HCT116 (cell line): ENCODE measurements around the gene MRPL36. TPM values are rescaled to one million over a fixed set of nuclear protein-coding genes. Genes with fewer than 3 reads are reported as not detected.

Experiments
- ATAC-seq: fragments of 200-7000 bp; cut with Tn5 transposase; 2 replicates; pipeline ENCODE4 v1.9.1; 2020; ENCODE audit warnings: mild to moderate bottlenecking, moderate library complexity
- BruUV-seq: library from RNA; stranded (reverse); fragments of 400-500 nt; replicated peaks from 2 replicates; lab custom pipeline; 2021; lab: Mats Ljungman, UMichigan
- CTCF ChIA-PET: fragments of 300-600 bp; sonication (Branson Sonifier 250); formaldehyde crosslinking; loops from one replicate; lab custom pipeline; 2021; ENCODE audit warnings: antibody characterized with exemption; lab: Charles Lee
- POLR2A ChIA-PET: fragments of 300-600, 350-600 bp; sonication (Branson Sonifier 250); formaldehyde crosslinking; loops from one replicate; lab custom pipeline; 2021; ENCODE audit warnings: antibody characterized with exemption; lab: Charles Lee
- RAD21 ChIA-PET, 2 experiments: fragments of 300-600 bp; sonication (Branson Sonifier 250); formaldehyde crosslinking; loops; one replicate each; lab custom pipeline; 2023; ENCODE audit warnings: low total read pairs in 2 of 2; ENCODE audit not compliant: uncharacterized antibody in 2 of 2, unreplicated experiment in 2 of 2, low non-redundant PET in 1 of 2; lab: Charles Lee
- DNase-seq: peaks from one replicate; pipeline ENCODE4 v3.0.0-alpha.2; 2010; ENCODE audit warnings: low read depth, low spot score
- H2AFZ ChIP-seq: fragments of 200-600 bp; shearing (Covaris generic), sonication (generic); 2 replicates; pipeline ENCODE4 v1.6.1; 2017; ENCODE audit warnings: low read depth, mixed run types, mixed read lengths, antibody characterized with exemption, low read length; ENCODE audit not compliant: poor library complexity, severe bottlenecking
- H3K27ac ChIP-seq: 2 replicates; pipeline ENCODE4 v1.5.1; 2012; ENCODE audit warnings: low read depth, low read length
- H3K27me3 ChIP-seq: fragments of 200-600 bp; sonication (generic); 2 replicates; pipeline ENCODE4 v1.6.1; 2016; ENCODE audit warnings: mixed run types, low read length, mixed read lengths; ENCODE audit not compliant: insufficient read depth
- H3K36me3 ChIP-seq, 2 experiments: fragments of 200-500 bp in 1 of 2; fragments of 200-600 bp in 1 of 2; sonication (Bioruptor generic) in 1 of 2; sonication (generic) in 1 of 2; 2 replicates each; pipeline versions ENCODE4 v1.5.1 to v1.6.1; 2014 to 2016; ENCODE audit warnings: low read length in 2 of 2, inconsistent platforms in 1 of 2, mixed read lengths in 1 of 2, mixed run types in 1 of 2; ENCODE audit not compliant: insufficient read depth in 2 of 2, control insufficient read depth in 1 of 2
- H3K4me1 ChIP-seq, 2 experiments: fragments of 200-600 bp in 1 of 2; sonication (generic) in 1 of 2; 2 replicates each; pipeline versions ENCODE4 v1.5.1 to v1.6.1; 2012 to 2017; ENCODE audit warnings: low read length in 2 of 2, inconsistent platforms in 1 of 2, mild to moderate bottlenecking in 1 of 2, mixed read lengths in 1 of 2, mixed run types in 1 of 2, moderate library complexity in 1 of 2; ENCODE audit not compliant: insufficient read depth in 2 of 2, control insufficient read depth in 1 of 2
- H3K4me2 ChIP-seq: fragments of 200-600 bp; sonication (generic); 2 replicates; pipeline ENCODE4 v1.6.1; 2017; ENCODE audit warnings: mixed run types, low read length, mixed read lengths
- H3K4me3 ChIP-seq, 2 experiments: fragments of 200-600 bp in 1 of 2; sonication (generic) in 1 of 2; replicated peaks in 1 of 2; 2 replicates each; pipeline ENCODE4 v1.5.1; 2011 to 2016; ENCODE audit warnings: low read length in 2 of 2, control low read depth in 1 of 2, low read depth in 1 of 2, mild to moderate bottlenecking in 1 of 2, mixed read lengths in 1 of 2, mixed run types in 1 of 2
- H3K79me2 ChIP-seq: fragments of 200-600 bp; sonication (generic); 2 replicates; pipeline ENCODE4 v1.6.1; 2017; ENCODE audit warnings: mild to moderate bottlenecking, mixed run types, low read length, moderate library complexity, mixed read lengths; ENCODE audit not compliant: insufficient read depth
- H3K9ac ChIP-seq: fragments of 200-600 bp; sonication (generic); 2 replicates; pipeline ENCODE4 v1.6.1; 2016; ENCODE audit warnings: low read length, mixed read lengths
- H3K9me2 ChIP-seq: fragments of 200-600 bp; sonication (generic), shearing (Covaris generic); 2 replicates; pipeline ENCODE4 v1.6.1; 2017; ENCODE audit warnings: mixed run types, mild to moderate bottlenecking, moderate library complexity; ENCODE audit not compliant: insufficient read depth
- H3K9me3 ChIP-seq, 2 experiments: fragments of 200-500 bp in 1 of 2; fragments of 200-600 bp in 1 of 2; sonication (Bioruptor generic) in 1 of 2; sonication (generic) in 1 of 2; 2 replicates each; pipeline ENCODE4 v1.6.1; 2014 to 2017; ENCODE audit warnings: low read length in 2 of 2, mixed read lengths in 2 of 2, inconsistent platforms in 1 of 2, low read depth in 1 of 2, mild to moderate bottlenecking in 1 of 2, mixed run types in 1 of 2, moderate library complexity in 1 of 2; ENCODE audit not compliant: control insufficient read depth in 1 of 2, insufficient read depth in 1 of 2
- H4K20me1 ChIP-seq: fragments of 200-600 bp; sonication (generic), shearing (Covaris generic); 2 replicates; pipeline ENCODE4 v1.6.1; 2017; ENCODE audit warnings: mixed run types, mild to moderate bottlenecking, moderate library complexity; ENCODE audit not compliant: insufficient read depth
- CBX3 ChIP-seq: IDR thresholded peaks from 2 replicates; pipeline ENCODE4 v1.6.1; 2012; ENCODE audit warnings: low read depth
- CEBPB ChIP-seq: IDR thresholded peaks from 2 replicates; pipeline ENCODE4 v1.6.1; 2012; ENCODE audit warnings: low read depth
- EGR1 ChIP-seq: IDR thresholded peaks from 2 replicates; pipeline ENCODE4 v1.6.1; 2012; ENCODE audit warnings: low read depth
- ELF1 ChIP-seq: IDR thresholded peaks from 2 replicates; pipeline ENCODE4 v1.6.1; 2012; ENCODE audit warnings: low read depth, borderline replicate concordance
- EZH2 ChIP-seq: fragments of 200-600 bp; sonication (generic); IDR thresholded peaks from 2 replicates; pipeline ENCODE4 v1.6.1; 2017; ENCODE audit warnings: antibody characterized with exemption, mixed run types
- EZH2phosphoT487 ChIP-seq: fragments of 200-600 bp; IDR thresholded peaks from 2 replicates; pipeline ENCODE4 v1.6.1; 2018; ENCODE audit warnings: antibody characterized with exemption, borderline replicate concordance
- POLR2A ChIP-seq: IDR thresholded peaks from 2 replicates; pipeline ENCODE4 v1.7.0; 2011; ENCODE audit warnings: borderline replicate concordance; ENCODE audit not compliant: insufficient read depth, insufficient read length; ENCODE audit errors: extremely low read depth
- SP1 ChIP-seq: IDR thresholded peaks from 2 replicates; pipeline ENCODE4 v1.6.1; 2012; ENCODE audit warnings: low read depth
- intact Hi-C: fragments of 100-400 bp; cut with micrococcal nuclease; formaldehyde crosslinking; loops from 2 replicates; pipeline ENCODE4 v1.10.0; 2022
- total RNA-seq: library from RNA; stranded (reverse); gene quantifications from one replicate; pipeline ENCODE4 v1.2.1, GENCODE V29; 2021; ENCODE audit not compliant: unreplicated experiment
- TF ChIP-seq, protein P1 (sequence below): IDR thresholded peaks from 2 replicates; pipeline ENCODE4 v1.6.1; 2012
- TF ChIP-seq, protein P2 (sequence below): IDR thresholded peaks from 2 replicates; pipeline ENCODE4 v1.6.1; 2012

The MRPL36 gene
- total RNA-seq, 1 experiment from 2014 or later = 71.9 TPM

DNA sequence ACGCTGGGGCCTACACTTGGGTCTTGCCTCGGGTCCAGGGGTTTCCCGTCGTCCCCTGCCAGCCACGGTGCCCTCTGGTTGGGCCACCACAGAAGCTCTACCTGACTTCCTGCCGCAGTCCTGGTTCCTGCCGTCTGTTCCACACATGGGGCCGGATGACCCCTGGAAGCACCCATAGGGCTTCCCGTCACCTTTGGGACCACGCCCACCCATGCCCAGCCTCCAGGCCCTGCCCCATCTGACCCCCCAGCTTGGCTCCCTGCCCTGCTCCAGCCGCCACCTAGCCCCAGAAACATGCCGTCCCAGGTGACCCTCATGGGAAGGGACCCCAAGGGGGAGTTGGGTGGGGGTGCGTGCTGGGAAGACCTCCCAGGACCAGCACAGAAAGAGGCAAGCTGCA, 13.7 kb downstream of the MRPL36 start:
- Histone ChIP-seq H3K9me3 (no peaks in the 10 kb centered on the region), H3K4me3 (no peak overlapping the region), H3K27me3 (0 out of 2 replicates have a peak, but pooled peaks cover 3% of the 10 kb centered on the region), H2AFZ (no peak overlapping the region), H4K20me1 (no peaks in the 10 kb centered on the region), H3K9ac (no peak overlapping the region), H3K4me1 (peaks cover 0 to 10% of the 10 kb centered on the region in 2 experiments; a peak in 2 of 4 replicates), H3K36me3 (no peaks in the 10 kb centered on the region), H3K27ac (no peak overlapping the region), H3K9me2 (no peaks in the 10 kb centered on the region), H3K4me2 (no peak overlapping the region), H3K79me2 (no peaks in the 10 kb centered on the region)
- no peak for ATAC-seq
- RAD21 ChIA-PET = no interaction called here
- TF ChIP-seq SP1 (no peak), ELF1 (no peak), POLR2A (no peak), CBX3 (no peak)
- TF ChIP-seq, protein P1, sequence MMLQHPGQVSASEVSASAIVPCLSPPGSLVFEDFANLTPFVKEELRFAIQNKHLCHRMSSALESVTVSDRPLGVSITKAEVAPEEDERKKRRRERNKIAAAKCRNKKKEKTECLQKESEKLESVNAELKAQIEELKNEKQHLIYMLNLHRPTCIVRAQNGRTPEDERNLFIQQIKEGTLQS = no peak
- CTCF ChIA-PET = no interaction called here
- no TSS peak for BruUV-seq
- intact Hi-C loops = no loop called here
- DNase-seq = no peak
- POLR2A ChIA-PET = no interaction called here

DNA sequence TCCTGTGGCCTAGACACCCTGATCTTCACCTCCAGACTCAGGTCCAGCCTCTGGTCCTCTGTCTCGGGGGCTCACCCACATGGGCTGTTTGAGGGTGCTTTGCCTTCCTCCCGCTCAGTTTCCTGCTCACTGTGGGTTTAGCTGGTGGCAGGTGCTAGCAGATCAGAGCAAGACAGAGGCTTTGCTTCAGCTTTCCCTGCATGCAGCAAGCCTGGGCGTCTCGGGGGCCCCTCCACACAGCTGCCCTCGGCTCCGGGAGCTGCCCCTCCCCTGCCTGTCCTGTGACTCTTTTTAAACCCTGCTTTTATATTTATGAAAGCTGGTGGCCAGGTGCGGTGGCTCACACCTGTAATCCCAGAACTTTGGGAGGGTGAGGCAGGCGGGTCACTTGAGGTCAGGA, 14.6 kb downstream of the MRPL36 start:
- no peaks in the 10 kb centered on the region for H3K9me3 ChIP-seq
- TF ChIP-seq SP1 (no peak), EGR1 (no peak), EZH2phosphoT487 (no peak), ELF1 (no peak), CEBPB (no peak), EZH2 (no peak)
- TF ChIP-seq, protein P2, sequence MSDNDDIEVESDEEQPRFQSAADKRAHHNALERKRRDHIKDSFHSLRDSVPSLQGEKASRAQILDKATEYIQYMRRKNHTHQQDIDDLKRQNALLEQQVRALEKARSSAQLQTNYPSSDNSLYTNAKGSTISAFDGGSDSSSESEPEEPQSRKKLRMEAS = no peak
- ChIA-PET POLR2A (no interaction called here), RAD21 (no interaction called here), CTCF (no interaction called here)
- H3K4me1 ChIP-seq = peaks cover 0 to 10% of the 10 kb centered on the region in 2 experiments; a peak in 2 of 4 replicates
- H3K4me2 ChIP-seq = no peak overlapping the region
- H4K20me1 ChIP-seq = no peaks in the 10 kb centered on the region
- no peak overlapping the region for H2AFZ ChIP-seq
- H3K27ac ChIP-seq = no peak overlapping the region
- no peaks in the 10 kb centered on the region for H3K79me2 ChIP-seq
- H3K9ac ChIP-seq = no peak overlapping the region
- H3K36me3 ChIP-seq = no peaks in the 10 kb centered on the region
- no peaks in the 10 kb centered on the region for H3K9me2 ChIP-seq
- no TSS peak for BruUV-seq
- no peak for ATAC-seq
- 0 out of 2 replicates have a peak, but pooled peaks cover under 1% of the 10 kb centered on the region for H3K27me3 ChIP-seq
- intact Hi-C loops = no loop called here
- no peak for DNase-seq
- no peak overlapping the region for H3K4me3 ChIP-seq
